WTC11 (cell line): Measurements from ENCODE around the gene MEF2B. TPM values are rescaled to one million over a fixed set of nuclear protein-coding genes. Genes with fewer than 3 reads are reported as not detected.

Experiments used
- ATAC-seq: fragments of 200-7000 bp; cut with Tn5 transposase; 2 replicates; pipeline ENCODE4 v1.10.0; 2021; ENCODE audit warnings: mild to moderate bottlenecking, moderate library complexity
- CTCF ChIA-PET: fragments of 300-600 bp; sonication (Branson Sonifier 250); formaldehyde crosslinking; loops from one replicate; lab custom pipeline; 2021; ENCODE audit warnings: antibody characterized with exemption; lab: Charles Lee
- POLR2A ChIA-PET: fragments of 350-600 bp; sonication (Branson Sonifier 250); formaldehyde crosslinking; loops from one replicate; lab custom pipeline; 2021; ENCODE audit warnings: antibody characterized with exemption; lab: Charles Lee
- DNase-seq: peaks from one replicate; pipeline ENCODE4 v3.0.0; 2021; ENCODE audit warnings: low spot score
- H3K27ac Mint-ChIP-seq: 2 replicates; pipeline ENCODE4 v1.8.0; 2021; ENCODE audit warnings: mixed read lengths
- H3K27me3 Mint-ChIP-seq: 2 replicates; pipeline ENCODE4 v1.8.0; 2021; ENCODE audit warnings: low read depth, mild to moderate bottlenecking, moderate library complexity, mixed read lengths
- H3K36me3 Mint-ChIP-seq: 2 replicates; pipeline ENCODE4 v1.8.0; 2021; ENCODE audit warnings: mixed read lengths
- H3K4me1 Mint-ChIP-seq: 2 replicates; pipeline ENCODE4 v1.8.0; 2022; ENCODE audit warnings: mixed read lengths
- H3K4me3 Mint-ChIP-seq: 2 replicates; pipeline ENCODE4 v1.8.0; 2021; ENCODE audit warnings: mild to moderate bottlenecking, moderate library complexity, mixed read lengths
- H3K9me3 Mint-ChIP-seq: 2 replicates; pipeline ENCODE4 v1.8.0; 2021; ENCODE audit warnings: mixed read lengths
- CREM ChIP-seq: sonication (generic); formaldehyde crosslinking; IDR thresholded peaks from 2 replicates; pipeline ENCODE4 v1.8.1; 2022; ENCODE audit warnings: mild to moderate bottlenecking, missing genetic modification reagents, moderate library complexity
- ERG ChIP-seq: fragments of 250-450 bp; sonication (Bioruptor Pico); IDR thresholded peaks from 2 replicates; pipeline ENCODE4 v1.8.0; 2021; ENCODE audit warnings: mild to moderate bottlenecking
- GTF2I ChIP-seq: fragments of 250-450 bp; sonication (Bioruptor Pico); conservative IDR thresholded peaks from 2 replicates; pipeline ENCODE4 v1.4.0; 2021; ENCODE audit warnings: mild to moderate bottlenecking
- IRF1 ChIP-seq: sonication (generic); formaldehyde crosslinking; IDR thresholded peaks from 2 replicates; pipeline ENCODE4 v1.8.0; 2023; ENCODE audit warnings: missing genetic modification reagents
- KAT7 ChIP-seq: sonication (generic); formaldehyde crosslinking; IDR thresholded peaks from 2 replicates; pipeline ENCODE4 v1.8.1; 2023; ENCODE audit warnings: missing genetic modification reagents, mild to moderate bottlenecking, borderline replicate concordance
- MYBL2 ChIP-seq: sonication (generic); formaldehyde crosslinking; IDR thresholded peaks from 2 replicates; pipeline ENCODE4 v1.8.1; 2023; ENCODE audit warnings: mild to moderate bottlenecking, moderate library complexity, missing genetic modification reagents
- NR1H2 ChIP-seq: sonication (generic); formaldehyde crosslinking; IDR thresholded peaks from 2 replicates; pipeline ENCODE4 v1.9.0; 2021; ENCODE audit warnings: mild to moderate bottlenecking, moderate library complexity, missing genetic modification reagents
- NR2C2 ChIP-seq: sonication (generic); formaldehyde crosslinking; IDR thresholded peaks from 2 replicates; pipeline ENCODE4 v1.8.0; 2022; ENCODE audit warnings: mild to moderate bottlenecking, missing genetic modification reagents
- RORB ChIP-seq: fragments of 250-450 bp; sonication (Bioruptor Pico); IDR thresholded peaks from 2 replicates; pipeline ENCODE4 v1.9.0; 2021; ENCODE audit warnings: mild to moderate bottlenecking
- TEAD4 ChIP-seq: sonication (generic); formaldehyde crosslinking; IDR thresholded peaks from 2 replicates; pipeline ENCODE4 v1.8.0; 2022; ENCODE audit warnings: mild to moderate bottlenecking, missing genetic modification reagents
- ZNF121 ChIP-seq: sonication (generic); formaldehyde crosslinking; IDR thresholded peaks from 2 replicates; pipeline ENCODE4 v1.8.0; 2023; ENCODE audit warnings: missing genetic modification reagents
- ZNF138 ChIP-seq: sonication (generic); formaldehyde crosslinking; conservative IDR thresholded peaks from 2 replicates; pipeline ENCODE4 v1.8.1; 2022; ENCODE audit warnings: mild to moderate bottlenecking, moderate library complexity, missing genetic modification reagents
- ZNF232 ChIP-seq: sonication (generic); formaldehyde crosslinking; IDR thresholded peaks from 2 replicates; pipeline ENCODE4 v1.8.0; 2022; ENCODE audit warnings: mild to moderate bottlenecking, missing genetic modification reagents
- total RNA-seq: library from RNA; stranded (reverse); gene quantifications from 3 replicates; pipeline ENCODE4 v1.2.3, GENCODE V29; 2021
- TF ChIP-seq, protein P1 (sequence below): sonication (generic); formaldehyde crosslinking; IDR thresholded peaks from 2 replicates; pipeline ENCODE4 v1.8.1; 2022; ENCODE audit warnings: mild to moderate bottlenecking, moderate library complexity, missing genetic modification reagents
- TF ChIP-seq, protein P2 (sequence below): sonication (generic); formaldehyde crosslinking; IDR thresholded peaks from 2 replicates; pipeline ENCODE4 v1.8.1; 2023; ENCODE audit warnings: mild to moderate bottlenecking, missing genetic modification reagents
- TF ChIP-seq, protein P3 (sequence below): sonication (generic); formaldehyde crosslinking; IDR thresholded peaks from 2 replicates; pipeline ENCODE4 v1.8.0; 2023; ENCODE audit warnings: missing genetic modification reagents, mild to moderate bottlenecking, borderline replicate concordance
- TF ChIP-seq, protein P4 (sequence below): sonication (generic); formaldehyde crosslinking; IDR thresholded peaks from 2 replicates; pipeline ENCODE4 v1.8.1; 2022; ENCODE audit warnings: mild to moderate bottlenecking, missing genetic modification reagents, moderate library complexity, borderline replicate concordance
- TF ChIP-seq, protein P5 (sequence below): sonication (generic); formaldehyde crosslinking; conservative IDR thresholded peaks from 2 replicates; pipeline ENCODE4 v1.8.1; 2023; ENCODE audit warnings: mild to moderate bottlenecking, low read depth, missing genetic modification reagents, moderate library complexity

MEF2B gene
- total RNA-seq, 1 experiment from 2014 or later, result 1.7 TPM

DNA sequence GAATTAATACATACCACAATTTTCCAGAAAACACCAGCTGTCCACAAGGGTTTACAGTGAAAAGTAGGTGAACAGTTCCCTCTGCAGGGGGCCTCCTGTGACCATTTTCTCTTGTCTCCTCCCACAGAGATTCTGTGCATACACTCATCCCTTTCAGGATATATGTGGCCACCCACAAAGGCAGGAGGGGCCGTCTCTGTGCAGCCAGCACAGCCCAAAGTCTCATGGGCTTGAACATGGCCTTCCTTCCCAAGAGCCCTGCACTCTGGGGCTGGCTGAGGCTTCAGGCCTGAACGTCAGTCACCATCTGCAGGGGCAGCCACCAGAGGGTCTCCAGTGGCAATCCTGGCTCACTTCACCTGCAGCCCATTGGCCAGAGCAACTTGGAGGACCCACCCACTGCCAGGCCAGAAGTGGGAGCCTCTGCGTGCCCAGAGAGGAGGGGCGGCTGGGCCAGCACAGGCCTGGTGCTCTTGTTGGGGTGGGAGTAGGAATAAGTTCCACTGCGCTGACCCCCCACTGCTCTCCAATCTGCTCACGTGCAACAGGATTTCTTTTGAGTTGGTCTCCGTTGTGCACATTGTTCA is 56.9 kb downstream of the MEF2B start:
- TF ChIP-seq ZNF121 (0 out of 2 replicates have a peak, but pooled peaks have one; percentile 4), ZNF138 (CRISPR knock-in tag) (no peak)
- TF ChIP-seq, all 79 proteins: peak for 1
- Mint-ChIP-seq H3K4me1 (peaks cover 17% of the 10 kb centered on the region), H3K9me3 (no peaks in the 10 kb centered on the region), H3K27me3 (peaks cover 36% of the 10 kb centered on the region), H3K36me3 (no peaks in the 10 kb centered on the region), H3K4me3 (no peak overlapping the region), H3K27ac (peak overlapping the region; percentile 49; the same call in 1 of the 2 replicates)
- ChIA-PET CTCF (interaction anchor here (0.5 to 1.4 kb wide), 5 partner anchors 22 to 55 kb away, joined by 3 to 8 read pairs (median 3); no protein-coding TSS in a partner anchor), POLR2A (no interaction called here)
- ATAC-seq (peak; percentile 70), DNase-seq (peak; percentile 62)

DNA sequence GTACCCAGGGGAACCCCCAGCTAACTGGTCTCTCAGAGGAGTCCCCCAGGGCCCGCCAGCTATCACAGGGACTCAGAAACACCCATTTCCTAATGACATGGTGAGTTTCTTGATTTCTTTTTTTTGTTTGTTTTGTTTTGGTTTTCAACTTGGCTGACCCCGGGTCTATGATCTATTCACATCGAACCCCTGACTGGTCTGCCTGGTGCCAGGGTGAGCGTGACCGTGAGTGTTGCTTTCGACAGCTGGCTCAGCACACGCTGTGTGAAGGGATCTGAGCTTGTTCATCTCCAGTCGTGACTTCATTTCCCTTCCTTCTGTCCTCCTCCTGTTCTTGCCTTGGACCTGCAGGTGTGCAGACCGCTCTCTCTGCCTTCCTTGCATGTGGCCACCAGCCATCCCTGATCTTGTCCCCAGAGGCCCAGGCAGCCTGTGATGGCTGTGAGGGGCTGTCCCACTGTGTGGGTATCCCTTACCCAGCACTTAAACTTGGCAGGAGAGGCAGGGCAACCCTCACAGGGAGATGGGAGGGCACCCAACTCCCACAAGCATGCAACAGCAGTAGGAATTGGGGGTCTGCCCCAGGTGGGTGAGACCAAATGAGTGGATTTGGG is 58.0 kb downstream of the MEF2B start:
- ATAC-seq (no peak), DNase-seq (no peak)
- no peak for TF ChIP-seq TEAD4 (CRISPR knock-in tag)
- TF ChIP-seq, protein P1, sequence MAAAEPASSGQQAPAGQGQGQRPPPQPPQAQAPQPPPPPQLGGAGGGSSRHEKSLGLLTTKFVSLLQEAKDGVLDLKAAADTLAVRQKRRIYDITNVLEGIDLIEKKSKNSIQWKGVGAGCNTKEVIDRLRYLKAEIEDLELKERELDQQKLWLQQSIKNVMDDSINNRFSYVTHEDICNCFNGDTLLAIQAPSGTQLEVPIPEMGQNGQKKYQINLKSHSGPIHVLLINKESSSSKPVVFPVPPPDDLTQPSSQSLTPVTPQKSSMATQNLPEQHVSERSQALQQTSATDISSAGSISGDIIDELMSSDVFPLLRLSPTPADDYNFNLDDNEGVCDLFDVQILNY, result no peak
- no peak for TF ChIP-seq GTF2I (CRISPR knock-in tag)
- no peak for TF ChIP-seq ZNF232
- TF ChIP-seq MYBL2 (CRISPR knock-in tag), result no peak
- TF ChIP-seq, protein P2, sequence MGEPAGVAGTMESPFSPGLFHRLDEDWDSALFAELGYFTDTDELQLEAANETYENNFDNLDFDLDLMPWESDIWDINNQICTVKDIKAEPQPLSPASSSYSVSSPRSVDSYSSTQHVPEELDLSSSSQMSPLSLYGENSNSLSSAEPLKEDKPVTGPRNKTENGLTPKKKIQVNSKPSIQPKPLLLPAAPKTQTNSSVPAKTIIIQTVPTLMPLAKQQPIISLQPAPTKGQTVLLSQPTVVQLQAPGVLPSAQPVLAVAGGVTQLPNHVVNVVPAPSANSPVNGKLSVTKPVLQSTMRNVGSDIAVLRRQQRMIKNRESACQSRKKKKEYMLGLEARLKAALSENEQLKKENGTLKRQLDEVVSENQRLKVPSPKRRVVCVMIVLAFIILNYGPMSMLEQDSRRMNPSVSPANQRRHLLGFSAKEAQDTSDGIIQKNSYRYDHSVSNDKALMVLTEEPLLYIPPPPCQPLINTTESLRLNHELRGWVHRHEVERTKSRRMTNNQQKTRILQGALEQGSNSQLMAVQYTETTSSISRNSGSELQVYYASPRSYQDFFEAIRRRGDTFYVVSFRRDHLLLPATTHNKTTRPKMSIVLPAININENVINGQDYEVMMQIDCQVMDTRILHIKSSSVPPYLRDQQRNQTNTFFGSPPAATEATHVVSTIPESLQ (CRISPR knock-in tag), result no peak
- TF ChIP-seq, protein P3, sequence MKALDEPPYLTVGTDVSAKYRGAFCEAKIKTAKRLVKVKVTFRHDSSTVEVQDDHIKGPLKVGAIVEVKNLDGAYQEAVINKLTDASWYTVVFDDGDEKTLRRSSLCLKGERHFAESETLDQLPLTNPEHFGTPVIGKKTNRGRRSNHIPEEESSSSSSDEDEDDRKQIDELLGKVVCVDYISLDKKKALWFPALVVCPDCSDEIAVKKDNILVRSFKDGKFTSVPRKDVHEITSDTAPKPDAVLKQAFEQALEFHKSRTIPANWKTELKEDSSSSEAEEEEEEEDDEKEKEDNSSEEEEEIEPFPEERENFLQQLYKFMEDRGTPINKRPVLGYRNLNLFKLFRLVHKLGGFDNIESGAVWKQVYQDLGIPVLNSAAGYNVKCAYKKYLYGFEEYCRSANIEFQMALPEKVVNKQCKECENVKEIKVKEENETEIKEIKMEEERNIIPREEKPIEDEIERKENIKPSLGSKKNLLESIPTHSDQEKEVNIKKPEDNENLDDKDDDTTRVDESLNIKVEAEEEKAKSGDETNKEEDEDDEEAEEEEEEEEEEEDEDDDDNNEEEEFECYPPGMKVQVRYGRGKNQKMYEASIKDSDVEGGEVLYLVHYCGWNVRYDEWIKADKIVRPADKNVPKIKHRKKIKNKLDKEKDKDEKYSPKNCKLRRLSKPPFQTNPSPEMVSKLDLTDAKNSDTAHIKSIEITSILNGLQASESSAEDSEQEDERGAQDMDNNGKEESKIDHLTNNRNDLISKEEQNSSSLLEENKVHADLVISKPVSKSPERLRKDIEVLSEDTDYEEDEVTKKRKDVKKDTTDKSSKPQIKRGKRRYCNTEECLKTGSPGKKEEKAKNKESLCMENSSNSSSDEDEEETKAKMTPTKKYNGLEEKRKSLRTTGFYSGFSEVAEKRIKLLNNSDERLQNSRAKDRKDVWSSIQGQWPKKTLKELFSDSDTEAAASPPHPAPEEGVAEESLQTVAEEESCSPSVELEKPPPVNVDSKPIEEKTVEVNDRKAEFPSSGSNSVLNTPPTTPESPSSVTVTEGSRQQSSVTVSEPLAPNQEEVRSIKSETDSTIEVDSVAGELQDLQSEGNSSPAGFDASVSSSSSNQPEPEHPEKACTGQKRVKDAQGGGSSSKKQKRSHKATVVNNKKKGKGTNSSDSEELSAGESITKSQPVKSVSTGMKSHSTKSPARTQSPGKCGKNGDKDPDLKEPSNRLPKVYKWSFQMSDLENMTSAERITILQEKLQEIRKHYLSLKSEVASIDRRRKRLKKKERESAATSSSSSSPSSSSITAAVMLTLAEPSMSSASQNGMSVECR, result no peak
- TF ChIP-seq NR1H2 (CRISPR knock-in tag), result no peak
- TF ChIP-seq ERG (CRISPR knock-in tag), result no peak
- no peak for TF ChIP-seq IRF1
- TF ChIP-seq CREM (CRISPR knock-in tag), result no peak
- no peak for TF ChIP-seq KAT7
- no peak for TF ChIP-seq RORB
- TF ChIP-seq, protein P4, sequence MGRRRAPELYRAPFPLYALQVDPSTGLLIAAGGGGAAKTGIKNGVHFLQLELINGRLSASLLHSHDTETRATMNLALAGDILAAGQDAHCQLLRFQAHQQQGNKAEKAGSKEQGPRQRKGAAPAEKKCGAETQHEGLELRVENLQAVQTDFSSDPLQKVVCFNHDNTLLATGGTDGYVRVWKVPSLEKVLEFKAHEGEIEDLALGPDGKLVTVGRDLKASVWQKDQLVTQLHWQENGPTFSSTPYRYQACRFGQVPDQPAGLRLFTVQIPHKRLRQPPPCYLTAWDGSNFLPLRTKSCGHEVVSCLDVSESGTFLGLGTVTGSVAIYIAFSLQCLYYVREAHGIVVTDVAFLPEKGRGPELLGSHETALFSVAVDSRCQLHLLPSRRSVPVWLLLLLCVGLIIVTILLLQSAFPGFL, result no peak
- TF ChIP-seq NR2C2, result no peak
- TF ChIP-seq, protein P5, sequence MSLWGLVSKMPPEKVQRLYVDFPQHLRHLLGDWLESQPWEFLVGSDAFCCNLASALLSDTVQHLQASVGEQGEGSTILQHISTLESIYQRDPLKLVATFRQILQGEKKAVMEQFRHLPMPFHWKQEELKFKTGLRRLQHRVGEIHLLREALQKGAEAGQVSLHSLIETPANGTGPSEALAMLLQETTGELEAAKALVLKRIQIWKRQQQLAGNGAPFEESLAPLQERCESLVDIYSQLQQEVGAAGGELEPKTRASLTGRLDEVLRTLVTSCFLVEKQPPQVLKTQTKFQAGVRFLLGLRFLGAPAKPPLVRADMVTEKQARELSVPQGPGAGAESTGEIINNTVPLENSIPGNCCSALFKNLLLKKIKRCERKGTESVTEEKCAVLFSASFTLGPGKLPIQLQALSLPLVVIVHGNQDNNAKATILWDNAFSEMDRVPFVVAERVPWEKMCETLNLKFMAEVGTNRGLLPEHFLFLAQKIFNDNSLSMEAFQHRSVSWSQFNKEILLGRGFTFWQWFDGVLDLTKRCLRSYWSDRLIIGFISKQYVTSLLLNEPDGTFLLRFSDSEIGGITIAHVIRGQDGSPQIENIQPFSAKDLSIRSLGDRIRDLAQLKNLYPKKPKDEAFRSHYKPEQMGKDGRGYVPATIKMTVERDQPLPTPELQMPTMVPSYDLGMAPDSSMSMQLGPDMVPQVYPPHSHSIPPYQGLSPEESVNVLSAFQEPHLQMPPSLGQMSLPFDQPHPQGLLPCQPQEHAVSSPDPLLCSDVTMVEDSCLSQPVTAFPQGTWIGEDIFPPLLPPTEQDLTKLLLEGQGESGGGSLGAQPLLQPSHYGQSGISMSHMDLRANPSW, result no peak
- Mint-ChIP-seq H3K27ac (no peak overlapping the region), H3K27me3 (peaks cover 40% of the 10 kb centered on the region), H3K9me3 (no peaks in the 10 kb centered on the region), H3K4me1 (peaks cover 24% of the 10 kb centered on the region), H3K4me3 (no peak overlapping the region), H3K36me3 (no peaks in the 10 kb centered on the region)
- CTCF ChIA-PET, result interaction anchor here (1.1 to 2.2 kb wide), 3 partner anchors 23 to 52 kb away, joined by 3 to 10 read pairs (median 5); no protein-coding TSS in a partner anchor
- POLR2A ChIA-PET, result interaction anchor here (1.4 kb wide), 1 partner anchor 8 kb away, joined by 6 read pairs; no protein-coding TSS in a partner anchor
